GM18951 (cell line): ENCODE measurements around the gene DYSF.

Source experiments
- POLR2A ChIP-seq: IDR thresholded peaks from 4 replicates; pipeline ENCODE4 v1.6.1; 2011; ENCODE audit warnings: mild to moderate bottlenecking; ENCODE audit not compliant: insufficient read length, insufficient read depth; ENCODE audit errors: extremely low read depth
- in situ Hi-C: fragments of 300-500 bp; cut with MboI; formaldehyde crosslinking; loops from one replicate; pipeline ENCODE4 v1.12.0; 2022; ENCODE audit warnings: low sequenced_read_pairs, mixed read lengths, inconsistent platforms; ENCODE audit not compliant: unreplicated experiment

Gene DYSF

DNA sequence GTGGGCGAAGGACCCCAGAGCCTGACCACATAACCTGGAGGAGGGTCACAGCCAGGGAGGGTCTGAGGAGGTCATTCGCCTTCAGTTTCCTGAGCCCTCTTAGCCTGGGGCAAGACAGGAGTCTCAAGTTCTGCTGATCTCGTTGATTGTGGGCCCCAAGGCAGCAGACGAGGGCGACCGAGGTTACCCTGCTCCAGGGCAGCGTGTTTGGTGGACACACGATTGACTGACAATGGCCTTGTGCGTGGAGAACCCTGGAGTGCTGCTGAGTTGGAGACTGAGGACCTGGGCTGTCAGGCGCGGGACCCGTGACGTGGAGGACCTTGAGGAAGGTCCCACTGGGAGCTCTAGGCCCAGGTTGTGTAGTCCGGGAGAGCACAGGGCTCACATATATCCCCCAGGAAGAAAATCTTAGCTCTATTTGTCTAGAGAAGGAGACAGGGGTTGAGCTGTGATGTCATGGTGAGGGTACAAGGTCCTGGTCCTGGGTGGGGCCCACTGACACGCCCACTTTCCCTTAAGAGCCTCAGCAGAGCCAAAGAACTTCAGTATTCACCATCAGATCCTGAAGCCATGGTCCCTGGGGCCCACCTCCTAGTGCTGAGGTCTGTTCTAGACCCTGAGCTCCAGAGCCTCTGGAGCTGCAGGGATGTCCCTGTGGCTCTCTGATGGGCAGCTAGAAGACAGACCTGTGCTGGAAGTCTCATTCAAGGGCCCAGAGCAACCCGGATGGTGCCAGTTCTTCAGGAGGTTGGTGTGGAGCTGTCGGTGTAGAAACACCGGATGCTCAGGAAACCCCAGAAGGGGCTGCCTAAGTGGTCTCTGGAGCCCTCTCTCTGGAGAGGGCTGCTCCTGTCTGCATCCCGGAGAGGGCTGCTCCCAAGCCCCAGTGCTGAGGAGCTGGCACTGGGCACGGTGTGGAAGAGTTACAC, 53.1 kb downstream of the DYSF start:
- in situ Hi-C loops: no loop called here
- TF ChIP-seq POLR2A: no peak

DNA sequence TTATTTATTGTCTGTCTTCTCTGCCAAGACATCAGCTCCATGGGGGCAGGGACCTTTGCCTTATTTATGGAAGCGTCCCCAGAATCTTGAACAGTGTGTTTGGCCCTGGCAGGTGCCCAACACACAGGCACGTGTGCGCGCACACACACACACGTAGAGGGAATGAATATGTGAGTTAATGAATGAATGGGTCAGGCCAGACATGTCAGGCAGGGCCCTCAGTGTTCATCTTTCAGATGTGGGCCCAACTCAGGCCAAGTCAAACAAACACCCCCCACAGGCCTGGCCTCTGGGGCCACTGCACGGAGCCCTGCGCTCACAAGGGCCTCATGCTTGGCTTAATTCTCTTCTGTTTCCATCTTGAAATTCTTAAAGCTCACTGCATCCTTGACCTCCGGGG, 54.1 kb downstream of the DYSF start:
- in situ Hi-C loops: no loop called here
- no peak for TF ChIP-seq POLR2A

DNA sequence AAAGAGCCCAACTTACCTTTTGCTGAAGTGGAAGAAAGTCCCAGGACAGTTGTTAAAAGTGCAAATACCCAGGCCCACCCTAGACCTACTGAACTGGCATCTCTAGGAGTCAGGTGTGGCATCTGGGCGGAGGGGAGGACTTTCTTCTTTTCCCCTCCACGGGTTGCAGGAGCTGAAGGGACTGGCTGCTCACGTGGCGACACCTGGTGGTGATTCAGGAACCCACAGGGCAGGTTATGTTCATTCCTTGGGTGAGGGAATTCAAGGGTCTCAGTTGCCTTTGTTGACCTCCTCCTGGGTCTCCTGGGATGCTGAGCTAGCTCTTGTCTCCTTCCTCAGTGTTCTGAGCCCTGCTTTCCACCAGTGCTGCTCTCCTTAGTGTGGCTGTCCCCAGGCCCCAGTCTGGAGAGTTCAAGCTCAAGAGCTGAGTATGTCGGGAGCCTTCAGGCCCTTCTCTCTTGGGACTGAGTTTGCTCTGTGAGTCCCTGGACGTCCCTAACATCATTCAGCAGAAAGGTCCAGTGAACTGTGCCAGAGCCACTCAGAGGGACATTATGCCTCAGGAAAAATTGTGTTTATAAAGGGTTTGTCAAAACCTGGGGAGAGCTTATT, 56.9 kb downstream of the DYSF start:
- in situ Hi-C loops: loop anchor here (10.0 kb wide), 1 partner anchor 216 kb away; no protein-coding TSS in a partner anchor
- no peak for TF ChIP-seq POLR2A

DNA sequence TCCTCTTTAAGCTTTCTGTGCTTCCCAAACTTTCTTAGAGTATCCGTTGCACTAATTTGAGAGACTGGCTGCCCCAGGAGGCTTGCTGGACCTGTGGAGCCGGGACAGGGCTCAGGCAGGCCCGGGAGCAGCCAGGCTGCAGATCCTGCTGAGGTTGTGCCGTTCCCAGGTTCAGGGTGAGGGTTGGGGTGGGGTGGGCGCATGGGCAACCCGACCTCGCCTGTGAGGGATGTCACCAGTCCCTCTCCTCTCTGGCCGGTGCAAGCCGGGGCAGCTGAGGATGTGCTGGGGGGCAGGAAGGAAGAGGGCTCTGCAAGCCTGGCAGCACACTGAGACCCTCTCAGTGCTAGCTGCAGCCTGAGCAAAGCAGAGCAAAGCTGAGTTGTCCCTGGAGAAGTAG, 57.6 kb downstream of the DYSF start:
- in situ Hi-C loops: loop anchor here (10.0 kb wide), 1 partner anchor 216 kb away; no protein-coding TSS in a partner anchor
- TF ChIP-seq POLR2A: no peak

DNA sequence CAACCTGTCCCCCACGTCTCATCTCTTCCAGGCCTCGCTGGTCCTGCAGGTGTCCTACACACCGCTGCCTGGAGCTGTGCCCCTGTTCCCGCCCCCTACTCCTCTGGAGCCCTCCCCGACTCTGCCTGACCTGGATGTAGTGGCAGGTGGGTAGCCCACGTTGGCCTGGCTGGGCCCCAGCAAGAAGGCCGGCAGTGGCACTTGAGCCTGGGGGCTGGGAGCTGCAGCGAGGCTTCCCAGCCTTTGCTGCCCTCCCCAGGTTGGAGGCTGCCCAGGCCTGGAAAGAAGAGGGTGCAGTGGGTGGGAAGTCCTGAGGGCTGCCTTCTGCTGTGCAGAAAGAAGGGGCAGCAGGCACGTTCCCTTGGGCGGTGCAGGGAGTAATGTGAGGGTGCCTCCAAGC, 58.4 kb downstream of the DYSF start:
- TF ChIP-seq POLR2A: no peak
- in situ Hi-C loops: loop anchor here (10.0 kb wide), 1 partner anchor 217 kb away; no protein-coding TSS in a partner anchor

DNA sequence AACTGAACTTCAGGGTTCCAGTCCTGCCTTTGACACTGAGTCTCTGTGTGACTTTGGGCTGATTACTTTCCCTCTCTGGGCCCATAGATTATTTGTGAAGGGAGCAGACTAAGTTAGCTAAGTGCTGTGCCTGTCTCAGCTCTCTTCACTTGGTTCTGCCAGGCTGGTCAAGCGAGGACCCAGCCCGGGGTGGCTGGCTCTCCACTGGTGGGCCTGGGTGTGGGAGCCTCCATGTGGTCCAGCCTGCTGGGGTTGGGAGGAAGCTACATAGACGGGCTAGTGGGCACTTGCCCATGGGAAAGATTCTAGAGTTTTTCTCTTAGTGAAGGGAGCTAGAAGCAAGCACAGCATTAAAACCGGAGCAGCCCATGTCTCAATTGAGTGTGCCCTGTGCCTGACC, 59.0 kb downstream of the DYSF start:
- no peak for TF ChIP-seq POLR2A
- in situ Hi-C loops: loop anchor here (10.0 kb wide), 1 partner anchor 218 kb away; no protein-coding TSS in a partner anchor

DNA sequence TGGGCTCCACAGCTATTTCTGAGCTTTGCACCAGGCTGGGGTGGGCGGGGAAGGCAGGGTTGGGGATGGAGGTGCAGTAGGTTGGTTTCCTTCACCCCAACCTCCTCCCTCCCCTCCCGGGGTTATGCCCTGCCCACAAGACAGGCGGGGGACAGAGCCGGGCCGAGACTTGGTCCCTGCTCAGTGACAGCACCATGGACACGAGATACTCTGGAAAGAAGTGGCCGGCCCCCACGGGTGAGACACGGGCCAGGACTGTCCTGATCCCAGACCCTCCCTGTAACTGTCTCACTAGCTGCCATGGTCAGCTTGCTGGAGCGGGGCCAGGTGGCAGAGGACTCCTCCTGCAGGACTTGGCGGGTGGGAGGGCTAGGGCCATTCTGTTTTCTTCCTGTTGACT, 59.7 kb downstream of the DYSF start:
- in situ Hi-C loops: loop anchor here (10.0 kb wide), 1 partner anchor 218 kb away; no protein-coding TSS in a partner anchor
- no peak for TF ChIP-seq POLR2A

DNA sequence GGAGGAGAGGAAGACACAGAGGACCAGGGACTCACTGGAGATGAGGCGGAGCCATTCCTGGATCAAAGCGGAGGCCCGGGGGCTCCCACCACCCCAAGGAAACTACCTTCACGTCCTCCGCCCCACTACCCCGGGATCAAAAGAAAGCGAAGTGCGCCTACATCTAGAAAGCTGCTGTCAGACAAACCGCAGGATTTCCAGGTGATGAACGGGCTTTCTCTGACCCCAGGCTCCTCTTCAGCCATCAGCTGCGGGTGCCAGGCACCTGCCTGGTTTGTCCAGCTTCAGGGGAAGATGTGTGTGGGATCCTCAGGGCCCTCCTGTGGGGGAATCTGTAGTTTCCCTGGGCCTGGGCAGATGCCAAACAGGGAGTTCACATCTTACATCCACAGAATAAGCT, 60.4 kb downstream of the DYSF start:
- in situ Hi-C loops: loop anchor here (10.0 kb wide), 1 partner anchor 219 kb away; no protein-coding TSS in a partner anchor
- no peak for TF ChIP-seq POLR2A

DNA sequence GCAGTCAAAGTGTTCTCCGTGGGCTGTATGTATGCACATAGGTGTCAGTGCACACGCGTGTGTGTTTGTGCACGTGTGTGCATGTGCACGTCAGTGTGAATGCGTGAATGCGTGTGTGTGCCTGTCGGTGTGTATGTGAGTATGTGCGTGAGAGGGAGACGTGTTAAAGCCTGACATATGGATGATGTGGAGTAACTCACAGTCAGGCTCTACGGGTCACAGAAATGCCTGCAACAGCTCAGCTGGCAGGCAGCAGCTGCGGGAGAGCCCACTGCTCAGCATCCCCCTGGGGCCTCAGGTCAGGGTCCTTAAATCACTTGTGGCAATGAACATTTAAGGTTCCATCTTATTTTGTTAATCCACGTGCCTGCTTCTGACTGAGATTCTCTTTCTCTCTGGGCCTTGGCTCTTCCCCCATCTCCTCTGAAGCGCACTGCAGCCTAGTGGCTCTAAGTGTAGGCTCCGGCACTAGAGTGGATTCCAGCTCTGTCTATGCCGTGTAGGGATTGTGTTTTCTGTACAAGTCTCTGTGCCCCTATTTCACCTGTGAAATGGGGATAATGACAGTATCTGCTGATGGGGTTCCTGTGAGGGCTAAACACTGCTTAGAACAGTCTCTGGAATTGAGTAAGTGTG, 63.0 kb downstream of the DYSF start:
- in situ Hi-C loops: loop anchor here (10.0 kb wide), 1 partner anchor 222 kb away; no protein-coding TSS in a partner anchor
- TF ChIP-seq POLR2A: no peak

DNA sequence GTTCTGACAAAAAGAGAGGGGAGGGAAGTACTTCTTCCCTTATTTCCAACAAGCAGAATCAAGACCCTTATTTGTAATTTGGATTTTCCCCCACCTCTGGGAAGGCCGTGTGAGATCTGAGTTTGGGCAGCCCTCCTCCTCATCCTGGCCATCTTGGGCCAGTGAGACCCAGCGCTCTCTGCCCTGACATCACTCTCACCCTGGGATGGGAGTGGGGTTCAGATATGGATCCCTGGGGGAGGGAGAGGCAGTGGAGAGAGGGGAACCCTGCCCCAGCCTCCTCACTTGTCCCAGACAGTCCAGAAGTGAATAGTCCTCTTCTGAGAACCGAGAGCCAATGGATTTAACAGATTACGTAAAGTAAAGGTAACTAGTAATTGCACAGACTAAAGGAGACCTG, 64.5 kb downstream of the DYSF start:
- in situ Hi-C loops: loop anchor here (10.0 kb wide), 1 partner anchor 223 kb away; no protein-coding TSS in a partner anchor
- no peak for TF ChIP-seq POLR2A

DNA sequence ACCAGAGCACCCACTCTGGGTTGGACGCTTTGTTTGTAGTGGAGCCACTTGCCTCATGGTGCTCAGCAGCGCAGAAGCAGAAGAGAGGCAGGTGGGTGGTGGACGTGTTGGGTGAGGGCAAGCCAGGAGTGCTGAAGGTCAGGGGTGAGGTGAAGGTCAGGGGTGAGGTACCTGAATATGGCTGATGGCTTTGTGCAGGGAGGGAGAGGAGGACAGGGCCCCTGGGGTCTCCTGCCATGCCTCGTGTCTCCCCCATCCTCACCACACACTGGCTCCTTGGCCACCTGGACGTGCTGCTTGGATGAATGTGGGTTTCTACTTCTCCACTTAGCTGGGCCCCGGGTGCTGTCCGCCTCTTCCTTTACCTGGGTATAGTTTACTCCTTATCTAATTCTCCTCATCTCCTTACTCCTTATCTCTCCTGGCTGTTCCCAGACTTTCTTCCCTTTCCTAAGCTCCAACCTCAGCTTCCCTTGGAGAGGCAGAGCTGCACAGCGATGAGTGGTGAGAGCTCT, 68.1 kb downstream of the DYSF start:
- in situ Hi-C loops: no loop called here
- TF ChIP-seq POLR2A: no peak

DNA sequence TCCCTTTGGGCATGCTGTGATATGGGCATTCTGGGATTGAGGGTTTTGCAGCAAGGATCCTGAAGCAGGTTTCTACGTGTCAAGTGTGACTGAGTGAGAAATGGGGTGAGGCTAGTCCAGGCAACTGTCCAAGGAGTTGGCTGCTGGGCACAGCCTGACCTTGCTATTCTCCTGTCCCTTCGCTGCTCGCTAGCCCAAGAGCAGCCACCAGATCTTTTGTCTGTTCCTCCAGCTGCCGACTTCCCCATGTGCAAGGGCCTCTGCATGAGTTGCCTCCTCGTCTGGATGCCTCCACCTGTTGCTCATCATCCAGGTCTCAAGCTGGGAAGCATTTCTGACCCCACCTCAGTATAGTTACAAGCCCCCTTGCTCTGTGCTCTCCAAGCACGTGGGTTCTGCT, 71.1 kb downstream of the DYSF start:
- in situ Hi-C loops: no loop called here
- no peak for TF ChIP-seq POLR2A

DNA sequence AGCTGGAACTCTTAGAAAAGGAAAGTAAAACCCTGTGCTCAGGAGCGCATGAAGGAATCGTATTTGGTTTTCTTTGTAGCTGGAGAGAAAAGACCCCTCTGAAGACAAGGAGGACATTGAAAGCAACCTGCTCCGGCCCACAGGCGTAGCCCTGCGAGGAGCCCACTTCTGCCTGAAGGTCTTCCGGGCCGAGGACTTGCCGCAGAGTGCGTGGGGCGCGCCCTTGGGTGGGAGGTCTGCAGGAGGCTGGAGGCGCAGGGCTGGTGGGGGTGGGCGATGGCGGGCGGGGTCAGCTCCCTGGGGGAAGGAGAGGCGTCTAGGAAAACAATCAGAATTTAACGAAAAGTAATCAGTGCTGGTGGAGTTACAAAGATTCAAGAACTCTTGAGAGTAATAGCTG, 72.8 kb downstream of the DYSF start:
- no peak for TF ChIP-seq POLR2A
- in situ Hi-C loops: no loop called here

DNA sequence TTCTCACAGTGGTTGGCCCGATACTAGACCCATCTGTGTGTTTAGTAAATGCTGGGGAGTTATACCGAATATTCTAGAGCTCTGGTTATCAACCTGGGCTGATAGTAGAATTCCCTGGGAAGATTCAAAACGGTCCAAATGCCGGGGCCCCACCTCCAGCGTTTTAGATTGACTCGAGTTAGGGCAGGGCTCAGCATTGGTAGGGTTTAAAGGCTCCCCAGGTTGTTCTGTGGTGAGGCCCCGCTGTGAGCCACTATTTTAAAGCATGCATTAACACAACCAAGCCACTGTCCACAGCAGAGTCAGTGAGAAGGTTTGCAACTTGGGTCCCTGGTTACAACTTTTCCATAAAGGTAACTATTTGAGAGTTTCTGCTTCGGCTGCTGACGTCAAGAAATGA, 73.6 kb downstream of the DYSF start:
- TF ChIP-seq POLR2A: no peak
- in situ Hi-C loops: no loop called here
